ENCODE measurements around the gene IQCK.

GRCh38 chr16:19809121-19809635, 91.1 kb downstream of the IQCK start:
- TF ChIP-seq TAF1 (IDR thresholded peaks at IDR 0.05; ENCODE audit: low read depth) (no peak), YY1 (IDR thresholded peaks at IDR 0.05; ENCODE audit: low read depth) (no peak), RAD21 (IDR thresholded peaks at IDR 0.05; ENCODE audit: low read depth) (no peak), CREB1 (IDR thresholded peaks at IDR 0.05; ENCODE audit: low read depth) (no peak), EP300 (IDR thresholded peaks at IDR 0.05; ENCODE audit: borderline replicate concordance) (no peak), USF1 (IDR thresholded peaks at IDR 0.05) (no peak), FOXM1 (IDR thresholded peaks at IDR 0.05; ENCODE audit: borderline replicate concordance, low read depth) (no peak), TEAD4 (IDR thresholded peaks at IDR 0.05) (no peak)

All from Ishikawa (cell line).